Measurements from ENCODE around the gene PFKP.

DNA sequence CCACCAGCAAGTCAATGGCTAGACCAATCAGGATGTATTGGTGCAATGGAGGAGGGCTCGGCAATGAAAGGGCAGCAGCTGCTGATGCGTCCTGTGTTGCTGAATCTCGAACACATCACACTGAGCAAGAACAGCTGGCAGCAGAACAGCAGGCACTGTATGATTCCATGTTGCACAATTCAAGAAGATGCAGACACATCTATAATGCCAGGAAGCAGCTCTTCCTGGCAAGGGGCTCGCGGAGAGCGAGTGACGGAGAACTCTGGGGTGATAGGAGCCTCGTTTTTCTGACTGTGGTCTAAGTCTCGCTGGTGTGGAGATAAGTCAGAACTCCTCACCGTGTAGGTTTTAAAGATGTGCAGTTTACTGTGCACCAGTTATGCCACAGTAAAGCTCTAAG is 24.8 kb upstream of the PFKP start:
- TF ChIP-seq, protein P1, sequence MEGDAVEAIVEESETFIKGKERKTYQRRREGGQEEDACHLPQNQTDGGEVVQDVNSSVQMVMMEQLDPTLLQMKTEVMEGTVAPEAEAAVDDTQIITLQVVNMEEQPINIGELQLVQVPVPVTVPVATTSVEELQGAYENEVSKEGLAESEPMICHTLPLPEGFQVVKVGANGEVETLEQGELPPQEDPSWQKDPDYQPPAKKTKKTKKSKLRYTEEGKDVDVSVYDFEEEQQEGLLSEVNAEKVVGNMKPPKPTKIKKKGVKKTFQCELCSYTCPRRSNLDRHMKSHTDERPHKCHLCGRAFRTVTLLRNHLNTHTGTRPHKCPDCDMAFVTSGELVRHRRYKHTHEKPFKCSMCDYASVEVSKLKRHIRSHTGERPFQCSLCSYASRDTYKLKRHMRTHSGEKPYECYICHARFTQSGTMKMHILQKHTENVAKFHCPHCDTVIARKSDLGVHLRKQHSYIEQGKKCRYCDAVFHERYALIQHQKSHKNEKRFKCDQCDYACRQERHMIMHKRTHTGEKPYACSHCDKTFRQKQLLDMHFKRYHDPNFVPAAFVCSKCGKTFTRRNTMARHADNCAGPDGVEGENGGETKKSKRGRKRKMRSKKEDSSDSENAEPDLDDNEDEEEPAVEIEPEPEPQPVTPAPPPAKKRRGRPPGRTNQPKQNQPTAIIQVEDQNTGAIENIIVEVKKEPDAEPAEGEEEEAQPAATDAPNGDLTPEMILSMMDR (IDR thresholded peaks at IDR 0.05) = no peak
- TF ChIP-seq EP300 (IDR thresholded peaks at IDR 0.05; ENCODE audit: low read depth) (no peak), POLR2A (IDR thresholded peaks at IDR 0.05) (no peak)
